HEK293 (cell line): ENCODE measurements around the gene SPRR3.
"Not testable (repeated sequence)": the region's sequence is repeated elsewhere in the genome, so short reads cannot be mapped to it uniquely, and the experiment has no call there.

Experiments used
- CTCF ChIA-PET: fragments of 350-600 bp; formaldehyde crosslinking; extraction: SDS; loops from one replicate; lab custom pipeline; 2021; ENCODE audit warnings: antibody characterized with exemption; lab: Yijun Ruan, JAX
- POLR2A ChIA-PET: fragments of 300-600 bp; formaldehyde crosslinking; extraction: SDS; loops from one replicate; lab custom pipeline; 2020; ENCODE audit warnings: antibody characterized with exemption, inconsistent platforms; lab: Yijun Ruan, JAX
- H3K27ac ChIP-seq: fragments of 200-500 bp; sonication (Bioruptor generic); 2 replicates; pipeline ENCODE4 v1.5.1; 2014; ENCODE audit warnings: low read depth, low read length, control low read depth, inconsistent platforms; ENCODE audit errors: extremely low read depth
- H3K36me3 ChIP-seq, 2 experiments: fragments of 200-500 bp in 1 of 2; sonication (Bioruptor generic) in 1 of 2; 1 replicate in 1 of 2; 2 replicates in 1 of 2; pipeline ENCODE4 v1.5.1; 2014 to 2017; ENCODE audit warnings: inconsistent platforms in 2 of 2, low read length in 2 of 2; ENCODE audit not compliant: control insufficient read depth in 2 of 2, insufficient read depth in 1 of 2
- H3K4me1 ChIP-seq: fragments of 200-500 bp; sonication (Bioruptor generic); 2 replicates; pipeline ENCODE4 v1.5.1; 2014; ENCODE audit warnings: mild to moderate bottlenecking, low read length, inconsistent platforms; ENCODE audit not compliant: control insufficient read depth, insufficient read depth
- H3K4me3 ChIP-seq: 2 replicates; pipeline ENCODE4 v1.5.1; 2011; ENCODE audit warnings: low read depth, mild to moderate bottlenecking, control low read depth, low read length, moderate library complexity
- H3K9me3 ChIP-seq: fragments of 200-500 bp; sonication (Bioruptor generic); 2 replicates; pipeline ENCODE4 v1.5.1; 2014; ENCODE audit warnings: low read depth, low read length, inconsistent platforms; ENCODE audit not compliant: control insufficient read depth, insufficient read depth
- AEBP2 ChIP-seq: fragments of 450-650 bp; formaldehyde crosslinking; IDR thresholded peaks from 2 replicates; pipeline ENCODE4 v1.5.1; 2016; ENCODE audit warnings: missing biosample characterization, missing genetic modification characterization, borderline replicate concordance
- GLI2 ChIP-seq: fragments of 450-650 bp; formaldehyde crosslinking; IDR thresholded peaks from 2 replicates; pipeline ENCODE4; 2017; ENCODE audit warnings: missing biosample characterization, missing genetic modification characterization, low read depth, borderline replicate concordance
- PRDM4 ChIP-seq: fragments of 450-650 bp; formaldehyde crosslinking; IDR thresholded peaks from 2 replicates; pipeline ENCODE4 v1.5.1; 2017; ENCODE audit warnings: missing biosample characterization, missing genetic modification characterization
- SETDB1 ChIP-seq: IDR thresholded peaks from one replicate; pipeline ENCODE4 v1.6.1; 2017; ENCODE audit warnings: mild to moderate bottlenecking, low read length, moderate library complexity, mixed read lengths; ENCODE audit not compliant: insufficient read length
- YY2 ChIP-seq: fragments of 450-650 bp; formaldehyde crosslinking; IDR thresholded peaks from 2 replicates; pipeline ENCODE4 v1.5.1; 2016; ENCODE audit warnings: missing biosample characterization, missing genetic modification characterization
- ZNF146 ChIP-seq: fragments of 450-650 bp; formaldehyde crosslinking; IDR thresholded peaks from 2 replicates; pipeline ENCODE4 v1.5.1; 2016; ENCODE audit warnings: missing biosample characterization, missing genetic modification characterization
- ZNF175 ChIP-seq: fragments of 450-650 bp; formaldehyde crosslinking; IDR thresholded peaks from 2 replicates; pipeline ENCODE4 v1.5.1; 2016; ENCODE audit warnings: missing biosample characterization, missing genetic modification characterization
- ZNF221 ChIP-seq: fragments of 450-650 bp; formaldehyde crosslinking; IDR thresholded peaks from 2 replicates; pipeline ENCODE4 v1.5.1; 2017; ENCODE audit warnings: missing biosample characterization, missing genetic modification characterization, borderline replicate concordance
- ZNF324 ChIP-seq: fragments of 450-650 bp; formaldehyde crosslinking; IDR thresholded peaks from 2 replicates; pipeline ENCODE4 v1.5.1; 2016; ENCODE audit warnings: missing biosample characterization, missing genetic modification characterization
- ZNF335 ChIP-seq: fragments of 450-650 bp; formaldehyde crosslinking; conservative IDR thresholded peaks from 2 replicates; pipeline ENCODE4 v1.5.1; 2016; ENCODE audit warnings: missing biosample characterization, missing genetic modification characterization
- ZNF521 ChIP-seq: fragments of 450-650 bp; formaldehyde crosslinking; IDR thresholded peaks from 2 replicates; pipeline ENCODE4 v1.5.1; 2017; ENCODE audit warnings: missing biosample characterization, mild to moderate bottlenecking, missing genetic modification characterization
- ZNF529 ChIP-seq: fragments of 450-650 bp; formaldehyde crosslinking; IDR thresholded peaks from 2 replicates; pipeline ENCODE4 v1.5.1; 2017; ENCODE audit warnings: missing genetic modification characterization, missing biosample characterization; ENCODE audit not compliant: insufficient replicate concordance
- ZNF558 ChIP-seq: fragments of 450-650 bp; formaldehyde crosslinking; IDR thresholded peaks from 2 replicates; pipeline ENCODE4 v1.5.1; 2016; ENCODE audit warnings: missing biosample characterization, missing genetic modification characterization
- ZNF776 ChIP-seq: fragments of 450-650 bp; formaldehyde crosslinking; IDR thresholded peaks from 2 replicates; pipeline ENCODE4 v1.5.0; 2017; ENCODE audit warnings: missing biosample characterization, missing genetic modification characterization, borderline replicate concordance
- ZNF830 ChIP-seq: fragments of 450-650 bp; IDR thresholded peaks from 2 replicates; pipeline ENCODE4 v1.5.0; 2018; ENCODE audit warnings: missing biosample characterization, missing genetic modification characterization, low read depth, mild to moderate bottlenecking, moderate library complexity

Gene SPRR3

GRCh38 chr1:153000294-153000693, 1.3 kb upstream of the SPRR3 start (continued):
- no peak for TF ChIP-seq SETDB1
- TF ChIP-seq ZNF146 (tag by site-specific recombination): no peak
- TF ChIP-seq YY2: no peak
- TF ChIP-seq ZNF521 (tag by site-specific recombination): no peak
- TF ChIP-seq ZNF776 (tag by site-specific recombination): no peak
- no peak for TF ChIP-seq ZNF830 (tag by site-specific recombination)

GRCh38 chr1:153011235-153011758, 9.7 kb downstream of the SPRR3 start:
- H3K27ac ChIP-seq, POLR2A ChIA-PET, H3K36me3 ChIP-seq, H3K9me3 ChIP-seq, H3K4me1 ChIP-seq, H3K4me3 ChIP-seq: not testable (repeated sequence)
- CTCF ChIA-PET: interaction anchor here (0.8 kb wide), 1 partner anchor 181 kb away, joined by 3 read pairs; no protein-coding TSS in a partner anchor

- H3K27ac ChIP-seq, POLR2A ChIA-PET, CTCF ChIA-PET, H3K4me3 ChIP-seq, H3K36me3 ChIP-seq, H3K9me3 ChIP-seq, H3K4me1 ChIP-seq: not testable (repeated sequence)
These were observed 20.3 kb downstream of the SPRR3 start for GRCh38 chr1:153021829-153022228.

GRCh38 chr1:153022340-153022739, 20.8 kb downstream of the SPRR3 start:
- H3K4me3 ChIP-seq, H3K4me1 ChIP-seq, H3K9me3 ChIP-seq, POLR2A ChIA-PET, H3K27ac ChIP-seq, CTCF ChIA-PET, H3K36me3 ChIP-seq: not testable (repeated sequence)

- POLR2A ChIA-PET: no interaction called here
- no peaks in the 10 kb centered on the region for H3K36me3 ChIP-seq
- TF ChIP-seq ZNF324 (tag by site-specific recombination) (no peak), ZNF175 (tag by site-specific recombination) (no peak), ZNF529 (tag by site-specific recombination) (no peak), ZNF221 (no peak), GLI2 (tag by site-specific recombination) (no peak), ZNF335 (tag by site-specific recombination) (no peak), PRDM4 (tag by site-specific recombination) (no peak), ZNF558 (tag by site-specific recombination) (no peak), AEBP2 (no peak)
- TF ChIP-seq, all 188 proteins: peak for 0
- Histone ChIP-seq H3K4me3 (no peak overlapping the region), H3K4me1 (no peaks in the 10 kb centered on the region), H3K9me3 (no peaks in the 10 kb centered on the region), H3K27ac (no peak overlapping the region)
- CTCF ChIA-PET: no interaction called here
These were observed 21.6 kb downstream of the SPRR3 start for GRCh38 chr1:153023109-153023508.
